Neural cell (in vitro differentiated cells): ENCODE measurements around the gene RALGPS1. TPM values are rescaled to one million over a fixed set of nuclear protein-coding genes. Genes with fewer than 3 reads are reported as not detected.

ENCODE experiments used
- H2AFZ ChIP-seq: fragments of 200-600, 300-800 bp; sonication (generic), shearing (Covaris generic); 2 replicates; pipeline ENCODE4 v1.6.0; 2014; ENCODE audit warnings: low read depth, mild to moderate bottlenecking, antibody characterized with exemption, low read length, moderate library complexity
- H3F3A ChIP-seq: fragments of 200-600 bp; shearing (Covaris generic); 2 replicates; pipeline ENCODE4 v1.6.1; 2016; ENCODE audit warnings: mild to moderate bottlenecking, moderate library complexity, mixed read lengths, antibody characterized with exemption, low read length; ENCODE audit not compliant: insufficient read depth, poor library complexity, severe bottlenecking
- H3K27ac ChIP-seq: fragments of 200-600, 300-800 bp; sonication (generic), shearing (Covaris generic); 2 replicates; pipeline ENCODE4 v1.5.1; 2014; ENCODE audit warnings: mild to moderate bottlenecking, low read length, moderate library complexity
- H3K27me3 ChIP-seq: fragments of 300-800, 200-600 bp; sonication (generic), shearing (Covaris generic); 2 replicates; pipeline ENCODE4 v1.6.0; 2014; ENCODE audit warnings: mild to moderate bottlenecking, low read depth, low read length, moderate library complexity; ENCODE audit not compliant: insufficient read depth
- H3K36me3 ChIP-seq: fragments of 300-800, 200-600 bp; sonication (generic), shearing (Covaris generic); 2 replicates; pipeline ENCODE4 v1.5.1; 2014; ENCODE audit warnings: mild to moderate bottlenecking, antibody characterized with exemption, low read length, moderate library complexity; ENCODE audit not compliant: insufficient read depth
- H3K4me2 ChIP-seq: fragments of 300-800, 200-600 bp; sonication (generic), shearing (Covaris generic); 2 replicates; pipeline ENCODE4 v1.6.0; 2014; ENCODE audit warnings: mild to moderate bottlenecking, low read length
- H3K4me3 ChIP-seq: fragments of 300-800, 200-600 bp; sonication (generic), shearing (Covaris generic); 2 replicates; pipeline ENCODE4 v1.5.1; 2014; ENCODE audit warnings: mild to moderate bottlenecking, low read length, moderate library complexity
- H3K79me2 ChIP-seq: fragments of 200-600 bp; shearing (Covaris generic); replicated peaks from 2 replicates; pipeline ENCODE4 v1.6.0; 2014; ENCODE audit warnings: mild to moderate bottlenecking, low read length, moderate library complexity; ENCODE audit not compliant: insufficient read depth
- H3K9ac ChIP-seq: fragments of 300-800, 200-600 bp; sonication (generic), shearing (Covaris generic); 2 replicates; pipeline ENCODE4 v1.6.1; 2016; ENCODE audit warnings: mild to moderate bottlenecking, low read length, mixed read lengths
- H3K9me2 ChIP-seq: fragments of 200-600 bp; shearing (Covaris generic); 2 replicates; pipeline ENCODE4 v1.6.1; 2016; ENCODE audit warnings: mild to moderate bottlenecking, low read length, mixed read lengths; ENCODE audit not compliant: insufficient read depth
- H3K9me3 ChIP-seq: fragments of 200-600, 300-800 bp; sonication (generic), shearing (Covaris generic); 2 replicates; pipeline ENCODE4 v1.6.1; 2016; ENCODE audit warnings: mild to moderate bottlenecking, mixed run types, low read length, moderate library complexity, mixed read lengths
- H4K20me1 ChIP-seq: fragments of 200-600 bp; shearing (Covaris generic); 2 replicates; pipeline ENCODE4 v1.6.1; 2016; ENCODE audit warnings: mild to moderate bottlenecking, mixed run types; ENCODE audit not compliant: insufficient read depth
- CTCF ChIP-seq: fragments of 450-650 bp; IDR thresholded peaks from 2 replicates; pipeline ENCODE4 v1.5.1; 2014; ENCODE audit warnings: antibody characterized with exemption, mild to moderate bottlenecking, moderate library complexity; ENCODE audit not compliant: poor library complexity, severe bottlenecking
- EP300 ChIP-seq: fragments of 450-650 bp; conservative IDR thresholded peaks from 2 replicates; pipeline ENCODE4 v1.6.1; 2014; ENCODE audit warnings: antibody characterized with exemption, mild to moderate bottlenecking, moderate library complexity; ENCODE audit not compliant: poor library complexity, severe bottlenecking
- EZH2 ChIP-seq: fragments of 200-600, 300-800 bp; shearing (Covaris generic), sonication (generic); IDR thresholded peaks from 2 replicates; pipeline ENCODE4 v1.6.1; 2014; ENCODE audit warnings: antibody characterized with exemption, low read length, borderline replicate concordance, mild to moderate bottlenecking; ENCODE audit not compliant: insufficient read depth, poor library complexity, severe bottlenecking
- MXI1 ChIP-seq: fragments of 450-650 bp; conservative IDR thresholded peaks from 2 replicates; pipeline ENCODE4 v1.6.1; 2014; ENCODE audit warnings: antibody characterized with exemption, mild to moderate bottlenecking; ENCODE audit not compliant: poor library complexity, severe bottlenecking
- POLR2AphosphoS5 ChIP-seq: IDR thresholded peaks from 2 replicates; pipeline ENCODE4 v1.6.1; 2012
- RAD21 ChIP-seq: fragments of 450-650 bp; conservative IDR thresholded peaks from 2 replicates; pipeline ENCODE4 v1.6.1; 2014; ENCODE audit warnings: antibody characterized with exemption, mild to moderate bottlenecking, moderate library complexity
- REST ChIP-seq: IDR thresholded peaks from 2 replicates; pipeline ENCODE4 v1.6.1; 2012; ENCODE audit warnings: borderline replicate concordance
- SMC3 ChIP-seq: fragments of 450-650 bp; conservative IDR thresholded peaks from 2 replicates; pipeline ENCODE4 v1.6.1; 2014; ENCODE audit warnings: antibody characterized with exemption, mild to moderate bottlenecking, moderate library complexity; ENCODE audit not compliant: poor library complexity
- TAF1 ChIP-seq: IDR thresholded peaks from 2 replicates; pipeline ENCODE4 v1.6.1; 2012; ENCODE audit warnings: low read depth
- polyA plus RNA-seq: library from polyadenylated mRNA; depleted of rRNA; stranded (reverse); fragments of >200 nt; gene quantifications from 2 replicates; pipeline ENCODE4 v1.2.3, GENCODE V29; 2014

RALGPS1 gene
- polyA plus RNA-seq, 1 donor from 2014 or later, result 37.1 TPM

- TF ChIP-seq CTCF, result no peak
- no peak for TF ChIP-seq SMC3
- TF ChIP-seq TAF1, result no peak
- no peak for TF ChIP-seq RAD21
- no peak for TF ChIP-seq MXI1
- no peak for TF ChIP-seq POLR2AphosphoS5
- no peak for TF ChIP-seq EP300
- no peak for TF ChIP-seq REST
- no peak for TF ChIP-seq EZH2
- Histone ChIP-seq H3K9ac (no peak overlapping the region), H3K9me2 (no peaks in the 10 kb centered on the region), H3F3A (no peaks in the 10 kb centered on the region), H3K79me2 (no peaks in the 10 kb centered on the region), H2AFZ (no peak overlapping the region), H3K9me3 (no peaks in the 10 kb centered on the region), H3K4me3 (no peak overlapping the region), H4K20me1 (no peaks in the 10 kb centered on the region), H3K4me2 (no peak overlapping the region), H3K36me3 (peaks cover 7% of the 10 kb centered on the region), H3K27me3 (no peaks in the 10 kb centered on the region), H3K27ac (no peak overlapping the region)
These were observed 254.9 kb downstream of the RALGPS1 start for GRCh38 chr9:127169575-127169883.

- no peaks in the 10 kb centered on the region for H3K9me3 ChIP-seq
- TF ChIP-seq REST (no peak), EZH2 (no peak), MXI1 (no peak), POLR2AphosphoS5 (no peak), TAF1 (no peak), EP300 (no peak), RAD21 (no peak)
- no peaks in the 10 kb centered on the region for H3F3A ChIP-seq
- no peak overlapping the region for H3K4me2 ChIP-seq
- no peaks in the 10 kb centered on the region for H3K79me2 ChIP-seq
- no peak overlapping the region for H3K9ac ChIP-seq
- H2AFZ ChIP-seq, result no peak overlapping the region
- H3K36me3 ChIP-seq, result peaks cover 11% of the 10 kb centered on the region
- H3K9me2 ChIP-seq, result no peaks in the 10 kb centered on the region
- H3K27me3 ChIP-seq, result no peaks in the 10 kb centered on the region
- no peak overlapping the region for H3K4me3 ChIP-seq
- H3K27ac ChIP-seq, result no peak overlapping the region
- H4K20me1 ChIP-seq, result no peaks in the 10 kb centered on the region
These were observed 255.5 kb downstream of the RALGPS1 start for GRCh38 chr9:127170103-127170502.
